SK-N-SH (cell line): Measurements from ENCODE around the gene DOCK3.

Source experiments
- CTCF ChIP-seq: fragments of 200-600 bp; sonication (generic); IDR thresholded peaks from 2 replicates; pipeline ENCODE4 v1.6.1; 2017; ENCODE audit warnings: antibody characterized with exemption, mild to moderate bottlenecking, moderate library complexity
- EZH2phosphoT487 ChIP-seq: fragments of 200-600 bp; sonication (generic); IDR thresholded peaks from 2 replicates; pipeline ENCODE4 v1.6.1; 2017; ENCODE audit warnings: low read depth, mixed run types, mild to moderate bottlenecking, antibody characterized with exemption, moderate library complexity, borderline replicate concordance
- FOXJ3 ChIP-seq: sonication (generic); formaldehyde crosslinking; IDR thresholded peaks from 2 replicates; pipeline ENCODE4 v1.5.1; 2020; ENCODE audit warnings: mild to moderate bottlenecking, missing genetic modification reagents
- MEF2A ChIP-seq: IDR thresholded peaks from 2 replicates; pipeline ENCODE4 v1.4.0; 2012; ENCODE audit warnings: low read depth, borderline replicate concordance
- MXI1 ChIP-seq: IDR thresholded peaks from 2 replicates; pipeline ENCODE4 v1.6.1; 2012; ENCODE audit warnings: mild to moderate bottlenecking, low read depth, low read length, improper control_type of control experiment
- POLR2AphosphoS5 ChIP-seq: IDR thresholded peaks from 2 replicates; pipeline ENCODE4 v1.6.1; 2012; ENCODE audit warnings: low read depth, low read length
- RFX5 ChIP-seq: IDR thresholded peaks from 2 replicates; pipeline ENCODE4 v1.6.1; 2012; ENCODE audit warnings: mild to moderate bottlenecking, improper control_type of control experiment, low read length
- TAF1 ChIP-seq: IDR thresholded peaks from 2 replicates; pipeline ENCODE4 v1.6.1; 2012; ENCODE audit warnings: low read depth, mild to moderate bottlenecking, low read length, moderate library complexity, borderline replicate concordance
- TEAD4 ChIP-seq: IDR thresholded peaks from 2 replicates; pipeline ENCODE4 v1.4.0; 2012; ENCODE audit warnings: mild to moderate bottlenecking, borderline replicate concordance; ENCODE audit not compliant: insufficient read depth
- TF ChIP-seq, protein P1 (sequence below): IDR thresholded peaks from 2 replicates; pipeline ENCODE4 v1.6.1; 2012; ENCODE audit warnings: mild to moderate bottlenecking, low read depth, low read length, moderate library complexity
- TF ChIP-seq, protein P2 (sequence below): fragments of 150-350 bp; IDR thresholded peaks from 2 replicates; pipeline ENCODE4 v1.6.1; 2017; ENCODE audit warnings: antibody characterized with exemption, low read length, low read depth, borderline replicate concordance

- no peak for TF ChIP-seq FOXJ3
- TF ChIP-seq CTCF = no peak
- TF ChIP-seq POLR2AphosphoS5 = no peak
- TF ChIP-seq, protein P1, sequence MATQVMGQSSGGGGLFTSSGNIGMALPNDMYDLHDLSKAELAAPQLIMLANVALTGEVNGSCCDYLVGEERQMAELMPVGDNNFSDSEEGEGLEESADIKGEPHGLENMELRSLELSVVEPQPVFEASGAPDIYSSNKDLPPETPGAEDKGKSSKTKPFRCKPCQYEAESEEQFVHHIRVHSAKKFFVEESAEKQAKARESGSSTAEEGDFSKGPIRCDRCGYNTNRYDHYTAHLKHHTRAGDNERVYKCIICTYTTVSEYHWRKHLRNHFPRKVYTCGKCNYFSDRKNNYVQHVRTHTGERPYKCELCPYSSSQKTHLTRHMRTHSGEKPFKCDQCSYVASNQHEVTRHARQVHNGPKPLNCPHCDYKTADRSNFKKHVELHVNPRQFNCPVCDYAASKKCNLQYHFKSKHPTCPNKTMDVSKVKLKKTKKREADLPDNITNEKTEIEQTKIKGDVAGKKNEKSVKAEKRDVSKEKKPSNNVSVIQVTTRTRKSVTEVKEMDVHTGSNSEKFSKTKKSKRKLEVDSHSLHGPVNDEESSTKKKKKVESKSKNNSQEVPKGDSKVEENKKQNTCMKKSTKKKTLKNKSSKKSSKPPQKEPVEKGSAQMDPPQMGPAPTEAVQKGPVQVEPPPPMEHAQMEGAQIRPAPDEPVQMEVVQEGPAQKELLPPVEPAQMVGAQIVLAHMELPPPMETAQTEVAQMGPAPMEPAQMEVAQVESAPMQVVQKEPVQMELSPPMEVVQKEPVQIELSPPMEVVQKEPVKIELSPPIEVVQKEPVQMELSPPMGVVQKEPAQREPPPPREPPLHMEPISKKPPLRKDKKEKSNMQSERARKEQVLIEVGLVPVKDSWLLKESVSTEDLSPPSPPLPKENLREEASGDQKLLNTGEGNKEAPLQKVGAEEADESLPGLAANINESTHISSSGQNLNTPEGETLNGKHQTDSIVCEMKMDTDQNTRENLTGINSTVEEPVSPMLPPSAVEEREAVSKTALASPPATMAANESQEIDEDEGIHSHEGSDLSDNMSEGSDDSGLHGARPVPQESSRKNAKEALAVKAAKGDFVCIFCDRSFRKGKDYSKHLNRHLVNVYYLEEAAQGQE = no peak
- TF ChIP-seq, protein P2, sequence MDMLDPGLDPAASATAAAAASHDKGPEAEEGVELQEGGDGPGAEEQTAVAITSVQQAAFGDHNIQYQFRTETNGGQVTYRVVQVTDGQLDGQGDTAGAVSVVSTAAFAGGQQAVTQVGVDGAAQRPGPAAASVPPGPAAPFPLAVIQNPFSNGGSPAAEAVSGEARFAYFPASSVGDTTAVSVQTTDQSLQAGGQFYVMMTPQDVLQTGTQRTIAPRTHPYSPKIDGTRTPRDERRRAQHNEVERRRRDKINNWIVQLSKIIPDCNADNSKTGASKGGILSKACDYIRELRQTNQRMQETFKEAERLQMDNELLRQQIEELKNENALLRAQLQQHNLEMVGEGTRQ = no peak
- TF ChIP-seq TEAD4 = no peak
- TF ChIP-seq TAF1 = no peak
- no peak for TF ChIP-seq RFX5
- no peak for TF ChIP-seq EZH2phosphoT487
- TF ChIP-seq MEF2A = no peak
- TF ChIP-seq MXI1 = no peak
Measured at GRCh38 chr3:51408021-51408420, 733.3 kb downstream of the DOCK3 start.
